ENCODE data around the gene RABGGTA. TPM values are rescaled to one million over a fixed set of nuclear protein-coding genes. Genes with fewer than 3 reads are reported as not detected.

Gene RABGGTA
- total and polyA plus RNA-seq, 10 of the 15 experiments (the other 5 are each of a cell fraction or from before 2014, with no cell fraction given), result 19.1 to 75.6 (median 46.9) TPM

GRCh38 chr14:24262821-24263733, 8.3 kb downstream of the RABGGTA start, which contains the start of gene TGM1 (continued):
- TF ChIP-seq PAX5 (IDR thresholded peaks at IDR 0.05; ENCODE audit: borderline replicate concordance, low read depth, low read length) (no peak), MYB (IDR thresholded peaks at IDR 0.05; ENCODE audit: borderline replicate concordance, low read depth, low read length) (no peak), RBBP5 (conservative IDR thresholded peaks at IDR 0.05) (no peak), NR2C1 (IDR thresholded peaks at IDR 0.05) (no peak), NBN (IDR thresholded peaks at IDR 0.05) (no peak)
- TF ChIP-seq, protein P1, sequence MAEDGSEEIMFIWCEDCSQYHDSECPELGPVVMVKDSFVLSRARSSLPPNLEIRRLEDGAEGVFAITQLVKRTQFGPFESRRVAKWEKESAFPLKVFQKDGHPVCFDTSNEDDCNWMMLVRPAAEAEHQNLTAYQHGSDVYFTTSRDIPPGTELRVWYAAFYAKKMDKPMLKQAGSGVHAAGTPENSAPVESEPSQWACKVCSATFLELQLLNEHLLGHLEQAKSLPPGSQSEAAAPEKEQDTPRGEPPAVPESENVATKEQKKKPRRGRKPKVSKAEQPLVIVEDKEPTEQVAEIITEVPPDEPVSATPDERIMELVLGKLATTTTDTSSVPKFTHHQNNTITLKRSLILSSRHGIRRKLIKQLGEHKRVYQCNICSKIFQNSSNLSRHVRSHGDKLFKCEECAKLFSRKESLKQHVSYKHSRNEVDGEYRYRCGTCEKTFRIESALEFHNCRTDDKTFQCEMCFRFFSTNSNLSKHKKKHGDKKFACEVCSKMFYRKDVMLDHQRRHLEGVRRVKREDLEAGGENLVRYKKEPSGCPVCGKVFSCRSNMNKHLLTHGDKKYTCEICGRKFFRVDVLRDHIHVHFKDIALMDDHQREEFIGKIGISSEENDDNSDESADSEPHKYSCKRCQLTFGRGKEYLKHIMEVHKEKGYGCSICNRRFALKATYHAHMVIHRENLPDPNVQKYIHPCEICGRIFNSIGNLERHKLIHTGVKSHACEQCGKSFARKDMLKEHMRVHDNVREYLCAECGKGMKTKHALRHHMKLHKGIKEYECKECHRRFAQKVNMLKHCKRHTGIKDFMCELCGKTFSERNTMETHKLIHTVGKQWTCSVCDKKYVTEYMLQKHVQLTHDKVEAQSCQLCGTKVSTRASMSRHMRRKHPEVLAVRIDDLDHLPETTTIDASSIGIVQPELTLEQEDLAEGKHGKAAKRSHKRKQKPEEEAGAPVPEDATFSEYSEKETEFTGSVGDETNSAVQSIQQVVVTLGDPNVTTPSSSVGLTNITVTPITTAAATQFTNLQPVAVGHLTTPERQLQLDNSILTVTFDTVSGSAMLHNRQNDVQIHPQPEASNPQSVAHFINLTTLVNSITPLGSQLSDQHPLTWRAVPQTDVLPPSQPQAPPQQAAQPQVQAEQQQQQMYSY (CRISPR knock-in tag; IDR thresholded peaks at IDR 0.05), result no peak

- Histone ChIP-seq H3K4me1 (ENCODE audit: control insufficient read depth, insufficient read depth, low read length) (no peaks in the 10 kb centered on the region), H3K9me3 (replicated peaks; ENCODE audit: control insufficient read depth, insufficient read depth, low read length) (no peaks in the 10 kb centered on the region), H3K4me3 (no peak overlapping the region), H3K36me3 (ENCODE audit: control insufficient read depth in 2 of 2, insufficient read depth in 2 of 2, low read length in 1 of 2) (peaks cover 0 to 3% of the 10 kb centered on the region in 2 experiments; a peak in 2 of 4 replicates), H4K20me1 (ENCODE audit: control insufficient read depth, insufficient read depth) (no peaks in the 10 kb centered on the region), H3K9ac (ENCODE audit: control insufficient read depth, insufficient read depth, low read length) (no peak overlapping the region), H3K4me2 (ENCODE audit: control insufficient read depth, insufficient read depth) (no peak overlapping the region), H3K27me3 (replicated peaks in 1 of 2; ENCODE audit: control insufficient read depth in 2 of 2, insufficient read depth in 2 of 2, low read length in 1 of 2) (no peaks in the 10 kb centered on the region), H3K79me2 (ENCODE audit: control insufficient read depth, insufficient read depth, low read length) (no peaks in the 10 kb centered on the region), H3K27ac (ENCODE audit: control insufficient read depth, insufficient read depth) (no peak overlapping the region), H2AFZ (ENCODE audit: control insufficient read depth, low read depth, low read length) (no peak overlapping the region)
- ATAC-seq, result no peak
- intact Hi-C loops (cut with micrococcal nuclease; ENCODE audit: unreplicated experiment) (no loop called here), in situ Hi-C loops (cut with MboI) (no loop called here)
- WGBS (ENCODE audit: insufficient coverage, insufficient replicate concordance, low lambda C conversion rate, missing lambda C conversion rate), result 91% methylated on average over 18 of the region's 19 CpGs
- no peak for FAIRE-seq
- DNase-seq (ENCODE audit: low read depth, low spot score), result no peak
- RAD21 ChIA-PET (ENCODE audit: unreplicated experiment), result interaction anchor here (1.0 kb wide), 1 partner anchor 19 kb away, joined by 6 read pairs; no protein-coding TSS in a partner anchor
- SMC1A ChIA-PET (ENCODE audit: uncharacterized antibody, unreplicated experiment), result no interaction called here
- POLR2A ChIA-PET, result interaction anchor here (0.7 kb wide), 1 partner anchor 18 kb away, joined by 3 read pairs; no protein-coding TSS in a partner anchor
- CTCF ChIA-PET, result interaction anchor here (0.8 to 2.1 kb wide), 4 partner anchors 9 to 46 kb away, joined by 4 to 10 read pairs (median 4); partner anchors contain the start of genes CIDEB, RABGGTA and TINF2
- BruUV-seq (replicated peaks), result no TSS peak
- TF ChIP-seq, protein P2, sequence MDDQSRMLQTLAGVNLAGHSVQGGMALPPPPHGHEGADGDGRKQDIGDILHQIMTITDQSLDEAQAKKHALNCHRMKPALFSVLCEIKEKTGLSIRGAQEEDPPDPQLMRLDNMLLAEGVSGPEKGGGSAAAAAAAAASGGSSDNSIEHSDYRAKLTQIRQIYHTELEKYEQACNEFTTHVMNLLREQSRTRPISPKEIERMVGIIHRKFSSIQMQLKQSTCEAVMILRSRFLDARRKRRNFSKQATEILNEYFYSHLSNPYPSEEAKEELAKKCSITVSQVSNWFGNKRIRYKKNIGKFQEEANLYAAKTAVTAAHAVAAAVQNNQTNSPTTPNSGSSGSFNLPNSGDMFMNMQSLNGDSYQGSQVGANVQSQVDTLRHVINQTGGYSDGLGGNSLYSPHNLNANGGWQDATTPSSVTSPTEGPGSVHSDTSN (IDR thresholded peaks at IDR 0.05; ENCODE audit: insufficient replicate concordance, low read depth, low read length), result no peak
- TF ChIP-seq SIN3A (IDR thresholded peaks at IDR 0.05; ENCODE audit: low read depth, low read length) (no peak), ZNF592 (IDR thresholded peaks at IDR 0.05) (no peak), CHD2 (IDR thresholded peaks at IDR 0.05; ENCODE audit: borderline replicate concordance, low read depth, low read length) (no peak), ZNF622 (IDR thresholded peaks at IDR 0.05) (no peak), EED (IDR thresholded peaks at IDR 0.05; ENCODE audit: low read depth) (no peak)
These were observed 9.4 kb downstream of the RABGGTA start for GRCh38 chr14:24261969-24262327.

All from GM12878 (cell line).